SK-N-SH treated with all-trans-retinoic acid at 6 μM for 48 hours (cell line): ENCODE measurements around the gene EYA4.

Source experiments
- ARNTL ChIP-seq: fragments of 450-650 bp; formaldehyde crosslinking; IDR thresholded peaks from 2 replicates; pipeline ENCODE4 v1.5.0; 2020; ENCODE audit warnings: low read depth, mild to moderate bottlenecking, moderate library complexity, borderline replicate concordance
- BACH2 ChIP-seq: fragments of 250-450 bp; sonication (Bioruptor Pico); IDR thresholded peaks from 2 replicates; pipeline ENCODE4 v1.9.0; 2021; ENCODE audit warnings: mild to moderate bottlenecking, borderline replicate concordance
- ISL1 ChIP-seq: fragments of 250-450 bp; sonication (Bioruptor Pico); IDR thresholded peaks from 2 replicates; pipeline ENCODE4 v2.1.2; 2022; ENCODE audit warnings: mild to moderate bottlenecking, moderate library complexity
- TCF4 ChIP-seq: fragments of 250-450 bp; sonication (Bioruptor Pico); IDR thresholded peaks from 2 replicates; pipeline ENCODE4 v1.8.0; 2021; ENCODE audit warnings: mild to moderate bottlenecking, moderate library complexity, borderline replicate concordance
- ZFP3 ChIP-seq: fragments of 250-450 bp; sonication (Bioruptor Pico); IDR thresholded peaks from 2 replicates; pipeline ENCODE4 v1.5.0; 2020; ENCODE audit warnings: mild to moderate bottlenecking, moderate library complexity
- ZFP30 ChIP-seq: fragments of 450-650 bp; formaldehyde crosslinking; IDR thresholded peaks from 2 replicates; pipeline ENCODE4 v1.5.0; 2022; ENCODE audit warnings: mild to moderate bottlenecking, moderate library complexity
- ZNF8 ChIP-seq: fragments of 450-650 bp; formaldehyde crosslinking; IDR thresholded peaks from 2 replicates; pipeline ENCODE4 v1.5.0; 2020; ENCODE audit warnings: mild to moderate bottlenecking, moderate library complexity
- TF ChIP-seq, protein P1 (sequence below): fragments of 250-450 bp; sonication (Bioruptor Pico); IDR thresholded peaks from 2 replicates; pipeline ENCODE4 v1.5.1; 2020; ENCODE audit warnings: low read depth, mild to moderate bottlenecking, moderate library complexity

DNA sequence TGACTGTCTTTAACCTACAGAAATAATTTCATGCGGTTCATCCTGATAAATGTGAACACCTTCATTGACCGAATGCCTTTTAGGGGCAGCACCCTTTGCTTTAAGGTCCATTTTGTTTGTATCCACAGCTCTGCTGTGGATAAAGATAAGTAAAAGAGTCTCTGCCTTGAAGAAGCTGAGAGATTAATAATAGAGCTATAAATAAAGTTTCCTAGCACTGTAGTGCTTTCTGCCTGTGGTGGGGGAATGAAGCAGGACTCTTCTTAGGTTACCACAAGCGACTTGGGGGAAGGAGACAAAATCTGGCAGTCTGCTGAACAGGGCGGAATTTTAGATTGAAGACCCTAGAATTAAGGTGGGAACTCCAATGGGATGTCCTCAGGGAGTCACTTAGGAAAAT, 57.6 kb downstream of the EYA4 start:
- TF ChIP-seq ARNTL (no peak), BACH2 (CRISPR knock-in tag) (no peak), ZFP30 (no peak), ZNF8 (no peak), TCF4 (CRISPR knock-in tag) (no peak), ZFP3 (no peak), ISL1 (CRISPR knock-in tag) (no peak)
- TF ChIP-seq, protein P1, sequence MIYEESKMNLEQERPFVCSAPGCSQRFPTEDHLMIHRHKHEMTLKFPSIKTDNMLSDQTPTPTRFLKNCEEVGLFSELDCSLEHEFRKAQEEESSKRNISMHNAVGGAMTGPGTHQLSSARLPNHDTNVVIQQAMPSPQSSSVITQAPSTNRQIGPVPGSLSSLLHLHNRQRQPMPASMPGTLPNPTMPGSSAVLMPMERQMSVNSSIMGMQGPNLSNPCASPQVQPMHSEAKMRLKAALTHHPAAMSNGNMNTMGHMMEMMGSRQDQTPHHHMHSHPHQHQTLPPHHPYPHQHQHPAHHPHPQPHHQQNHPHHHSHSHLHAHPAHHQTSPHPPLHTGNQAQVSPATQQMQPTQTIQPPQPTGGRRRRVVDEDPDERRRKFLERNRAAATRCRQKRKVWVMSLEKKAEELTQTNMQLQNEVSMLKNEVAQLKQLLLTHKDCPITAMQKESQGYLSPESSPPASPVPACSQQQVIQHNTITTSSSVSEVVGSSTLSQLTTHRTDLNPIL = no peak
